ENCODE data around the gene SRCIN1. TPM values are rescaled to one million over a fixed set of nuclear protein-coding genes. Genes with fewer than 3 reads are reported as not detected.
"Not testable (repeated sequence)": the region's sequence is repeated elsewhere in the genome, so short reads cannot be mapped to it uniquely, and the experiment has no call there.

Gene SRCIN1
- total RNA-seq, 1 experiment from 2014 or later: 0.80 TPM

GRCh38 chr17:38511150-38512108 is 94.3 kb downstream of the SRCIN1 start:
- peak; percentile 39 for DNase-seq (ENCODE audit: low read depth)

DNA sequence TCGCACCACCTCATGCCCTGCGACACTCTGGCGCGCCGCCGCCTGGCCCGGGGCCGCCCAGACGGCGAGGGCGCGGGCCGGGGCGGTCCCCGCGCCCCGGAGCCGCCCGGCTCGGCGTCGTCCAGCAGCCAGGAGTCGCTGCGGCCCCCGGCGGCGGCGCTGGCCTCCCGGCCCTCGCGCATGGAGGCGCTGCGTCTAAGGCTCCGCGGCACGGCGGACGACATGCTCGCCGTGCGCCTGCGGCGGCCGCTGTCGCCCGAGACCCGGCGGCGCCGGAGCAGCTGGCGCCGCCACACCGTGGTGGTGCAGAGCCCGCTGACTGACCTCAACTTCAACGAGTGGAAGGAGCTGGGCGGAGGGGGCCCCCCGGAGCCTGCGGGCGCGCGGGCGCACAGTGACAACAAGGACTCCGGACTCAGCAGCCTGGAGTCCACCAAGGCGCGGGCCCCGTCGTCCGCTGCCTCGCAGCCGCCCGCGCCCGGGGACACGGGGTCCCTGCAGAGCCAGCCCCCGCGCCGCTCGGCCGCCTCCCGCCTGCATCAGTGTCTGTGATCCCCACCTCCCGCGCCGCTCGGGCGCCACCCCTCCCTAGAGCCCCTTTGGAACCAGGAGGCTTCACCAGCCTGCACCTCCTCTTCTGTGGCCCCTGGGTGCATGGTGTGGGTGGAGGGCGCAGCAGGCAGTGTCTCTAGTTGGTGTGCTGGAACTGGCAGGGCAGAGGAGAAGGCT is 95.2 kb downstream of the SRCIN1 start:
- DNase-seq (ENCODE audit: low read depth): no peak

DNA sequence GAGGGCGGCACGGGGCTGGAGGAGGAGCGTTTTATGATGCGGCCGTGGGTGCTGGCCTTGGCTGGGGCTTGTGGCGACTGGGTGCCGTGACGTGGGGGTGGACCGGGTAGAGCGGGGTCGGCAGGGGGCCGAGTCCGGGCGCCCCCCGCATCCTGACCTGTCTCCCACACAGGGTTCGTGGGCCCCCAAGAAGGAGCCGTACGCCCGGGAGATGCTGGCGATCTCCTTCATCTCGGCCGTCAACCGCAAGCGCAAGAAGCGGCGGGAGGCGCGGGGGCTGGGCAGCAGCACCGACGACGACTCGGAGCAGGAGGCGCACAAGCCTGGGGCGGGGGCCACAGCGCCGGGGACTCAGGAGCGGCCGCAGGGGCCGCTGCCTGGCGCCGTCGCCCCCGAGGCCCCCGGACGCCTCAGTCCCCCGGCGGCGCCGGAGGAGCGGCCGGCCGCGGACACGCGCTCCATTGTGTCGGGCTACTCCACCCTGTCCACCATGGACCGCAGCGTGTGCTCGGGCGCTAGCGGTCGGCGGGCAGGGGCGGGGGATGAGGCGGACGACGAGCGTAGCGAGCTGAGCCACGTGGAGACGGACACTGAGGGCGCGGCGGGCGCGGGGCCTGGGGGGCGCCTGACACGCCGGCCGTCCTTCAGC is 95.9 kb downstream of the SRCIN1 start:
- no peak for DNase-seq (ENCODE audit: low read depth)

GRCh38 chr17:38508954-38509771 is 96.6 kb downstream of the SRCIN1 start:
- peak; percentile 47 for DNase-seq (ENCODE audit: low read depth)

GRCh38 chr17:38508570-38508950 is 97.2 kb downstream of the SRCIN1 start:
- DNase-seq (ENCODE audit: low read depth): no peak

DNA sequence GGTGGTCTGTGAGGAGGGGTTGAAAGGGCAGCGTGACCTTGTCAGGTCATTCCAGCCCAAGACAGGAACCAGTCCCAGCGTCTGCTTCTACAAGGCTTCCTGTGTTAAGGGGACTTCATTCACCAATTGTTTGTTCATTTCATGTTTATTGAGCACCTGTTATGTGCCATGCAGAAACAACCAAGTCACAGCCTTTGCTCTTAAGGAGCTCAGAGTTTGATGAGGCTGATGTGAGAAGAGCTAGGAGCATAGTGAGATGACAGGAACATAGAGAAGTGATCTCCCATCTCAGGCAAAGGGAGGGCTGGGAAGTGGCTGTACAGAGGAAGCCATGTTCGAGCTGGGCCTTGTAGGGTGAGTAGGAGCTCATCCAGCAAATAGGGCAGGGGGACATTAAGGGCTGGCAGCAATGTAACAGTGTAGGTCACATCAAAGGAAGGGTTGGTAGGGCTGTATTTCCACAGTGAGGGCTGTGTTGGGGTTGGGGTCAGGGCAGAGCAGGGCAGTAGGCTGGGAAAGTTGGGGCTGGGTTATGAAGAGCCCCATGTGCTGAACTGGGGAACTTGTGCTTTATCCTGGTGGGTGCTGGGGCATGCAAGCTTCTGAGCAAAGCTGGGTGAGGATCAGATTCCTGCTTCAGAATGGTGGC is 97.7 kb downstream of the SRCIN1 start:
- no peak for DNase-seq (ENCODE audit: low read depth)

GRCh38 chr17:38507436-38507835 is 98.3 kb downstream of the SRCIN1 start:
- no peak for DNase-seq (ENCODE audit: low read depth)

- no peak for DNase-seq (ENCODE audit: low read depth)
These were observed 101.5 kb downstream of the SRCIN1 start for GRCh38 chr17:38504216-38504615.

GRCh38 chr17:38503286-38503913 is 102.4 kb downstream of the SRCIN1 start:
- not testable (repeated sequence) for DNase-seq (ENCODE audit: low read depth)

DNA sequence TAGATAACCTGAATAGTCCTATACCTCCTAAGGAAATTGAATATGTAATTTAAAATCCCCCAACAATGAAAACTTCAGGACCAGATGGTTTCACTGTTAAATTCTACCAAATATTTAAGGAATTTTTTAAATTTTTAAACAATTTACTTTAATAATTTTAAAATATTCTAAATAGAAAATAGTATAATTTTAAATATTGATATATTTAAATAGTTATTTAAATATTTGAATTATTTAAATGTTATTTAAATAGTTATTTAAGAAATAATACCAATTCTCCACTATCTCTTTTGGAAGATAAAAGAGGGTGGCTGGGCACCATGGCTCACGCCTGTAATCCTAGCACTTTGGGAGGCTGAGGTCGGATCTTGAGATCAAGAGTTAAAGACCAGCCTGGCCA is 104.0 kb downstream of the SRCIN1 start:
- DNase-seq (ENCODE audit: low read depth): not testable (repeated sequence)

GRCh38 chr17:38499230-38499629 is 106.5 kb downstream of the SRCIN1 start:
- DNase-seq (ENCODE audit: low read depth): not testable (repeated sequence)

DNA sequence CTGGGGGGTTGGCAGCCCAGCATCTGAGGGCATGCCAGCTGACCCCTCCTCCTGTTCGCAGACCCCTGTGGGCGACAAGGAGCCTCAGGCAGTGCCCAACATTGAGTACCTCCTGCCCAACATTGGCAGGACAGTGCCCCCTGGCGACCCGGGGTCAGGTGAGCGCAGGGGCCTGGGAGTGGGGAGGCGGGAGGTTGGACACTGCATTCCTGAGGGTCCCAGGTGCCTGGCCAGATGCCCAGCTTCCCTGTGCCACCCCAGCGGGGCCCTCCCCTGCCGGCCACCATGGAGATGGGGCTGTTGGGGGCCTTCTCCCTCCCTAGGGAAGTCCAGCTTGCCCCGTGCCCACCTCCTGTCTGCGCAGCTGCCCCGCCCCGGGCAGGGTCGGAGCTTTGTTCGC is 107.4 kb downstream of the SRCIN1 start:
- DNase-seq (ENCODE audit: low read depth): no peak

DNA sequence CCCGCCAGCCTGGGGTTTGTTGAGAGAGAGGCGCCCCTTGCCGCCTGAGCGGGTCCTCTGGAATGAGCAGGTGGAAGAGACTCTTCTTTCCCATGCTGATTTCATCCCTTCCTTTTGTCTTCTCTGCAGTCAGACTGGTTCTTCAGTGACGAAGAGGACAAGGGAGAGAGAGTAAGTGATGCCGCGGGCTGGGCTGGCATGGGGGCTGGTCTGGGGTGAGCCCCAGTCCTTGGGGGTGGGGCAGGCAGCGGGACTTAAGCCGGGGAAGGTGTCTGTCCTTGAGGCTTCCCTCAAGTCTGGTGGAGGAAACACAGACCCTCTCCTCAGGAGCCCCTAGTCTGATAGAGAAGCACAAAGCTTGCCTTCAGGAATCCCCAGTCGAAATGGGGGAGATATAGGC is 108.1 kb downstream of the SRCIN1 start:
- not testable (repeated sequence) for DNase-seq (ENCODE audit: low read depth)

- not testable (repeated sequence) for DNase-seq (ENCODE audit: low read depth)
These were observed 111.6 kb downstream of the SRCIN1 start for GRCh38 chr17:38494152-38494551.

DNA sequence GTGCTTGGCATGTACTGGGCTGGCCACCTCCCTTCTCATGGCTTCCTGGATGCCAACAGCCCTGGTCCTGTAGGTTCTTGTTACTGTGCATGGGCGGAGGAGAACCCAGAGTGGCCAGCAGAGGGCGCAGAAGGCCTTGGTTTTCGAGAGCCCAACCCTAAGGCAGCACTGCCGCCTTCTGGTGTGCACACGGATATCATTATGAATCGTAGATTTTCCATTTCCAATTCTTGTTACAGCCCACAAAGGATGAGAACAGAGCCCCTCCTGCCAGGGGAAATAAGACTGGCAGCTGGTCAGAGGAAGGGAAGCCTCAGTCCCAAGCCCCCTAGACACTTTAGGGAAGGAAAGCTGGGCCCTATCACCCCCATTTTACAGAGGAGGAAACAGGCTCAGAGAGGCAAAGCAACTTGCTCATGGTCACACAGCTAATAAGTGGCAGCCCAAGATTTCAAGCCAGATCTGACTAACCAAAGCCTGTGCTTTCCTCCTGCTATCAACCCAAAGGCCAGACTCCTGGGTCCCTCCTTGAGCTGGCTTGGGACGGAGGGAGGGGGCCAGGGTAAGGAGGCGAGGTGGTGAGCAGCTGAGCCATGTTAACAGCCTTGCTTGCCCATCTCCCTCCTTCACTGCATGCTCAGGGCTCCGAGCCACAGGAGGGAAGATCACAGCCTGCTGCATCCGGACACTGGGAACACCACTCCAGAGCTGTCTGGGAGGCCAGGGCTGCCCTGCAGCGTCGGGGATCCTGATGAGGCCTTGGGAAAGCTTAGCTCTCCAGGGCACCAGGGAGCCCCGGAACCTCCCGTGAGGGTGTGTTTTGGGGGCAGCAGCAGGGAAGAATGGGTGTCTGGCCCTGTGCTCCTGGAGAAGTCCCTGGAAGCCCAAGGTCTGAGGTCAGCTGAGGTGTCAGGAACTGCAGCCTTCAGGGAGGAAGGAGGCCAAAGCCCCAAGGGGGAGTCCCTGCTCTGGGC is 113.4 kb downstream of the SRCIN1 start:
- DNase-seq (ENCODE audit: low read depth): peak; percentile 82

- not testable (repeated sequence) for DNase-seq (ENCODE audit: low read depth)
These were observed 114.2 kb downstream of the SRCIN1 start for GRCh38 chr17:38491346-38492066.

GRCh38 chr17:38489774-38490173 is 116.0 kb downstream of the SRCIN1 start:
- not testable (repeated sequence) for DNase-seq (ENCODE audit: low read depth)

- not testable (repeated sequence) for DNase-seq (ENCODE audit: low read depth)
These were observed 120.0 kb downstream of the SRCIN1 start for GRCh38 chr17:38485681-38486298.
